ENCODE results near the gene LZTR1.
"Not testable (repeated sequence)": the region's sequence is repeated elsewhere in the genome, so short reads cannot be mapped to it uniquely, and the experiment has no call there.

The LZTR1 gene

GRCh38 chr22:20965888-20966855, 15.9 kb upstream of the LZTR1 start:
- DNase-seq (ENCODE audit: low read depth): no peak

DNA sequence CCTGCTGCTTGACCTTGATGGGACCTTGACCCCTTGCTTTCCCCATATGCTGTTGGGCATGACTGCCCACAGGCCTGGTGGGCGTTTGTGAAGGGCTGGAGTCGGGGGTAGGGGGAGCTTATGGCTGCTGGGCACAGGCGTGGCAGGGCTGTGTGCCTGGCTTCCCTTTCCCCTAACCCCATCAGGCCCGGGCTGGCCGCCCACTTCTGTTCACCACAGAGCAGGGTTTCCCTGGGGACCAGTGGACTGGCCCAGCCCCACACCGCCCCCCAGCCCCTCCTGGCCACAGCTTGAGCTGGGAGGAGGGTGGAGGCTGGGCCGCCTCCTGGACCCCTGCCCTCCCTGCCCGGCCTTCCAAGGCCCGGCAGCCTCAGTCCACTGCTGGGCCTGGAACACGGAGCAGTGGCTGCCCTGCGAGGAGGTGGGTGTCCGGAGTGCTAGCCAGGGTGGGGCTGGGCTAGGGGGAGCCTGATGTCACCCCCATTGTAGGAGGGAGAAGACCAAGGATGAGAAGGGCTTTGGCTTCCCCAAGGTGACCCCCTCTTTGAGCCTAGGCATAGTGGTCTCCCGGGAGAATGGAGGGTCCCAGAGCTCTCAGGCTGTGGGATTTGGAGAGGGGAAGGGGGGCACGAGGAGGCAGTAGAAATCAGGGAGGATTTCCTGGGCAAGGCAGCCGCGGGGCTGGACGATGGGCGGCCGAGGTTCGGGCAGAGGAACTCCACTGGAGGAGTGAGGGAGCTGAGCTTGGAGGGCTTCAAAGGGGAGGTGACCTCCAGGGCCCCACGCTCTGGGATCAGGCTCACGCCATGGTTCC, 15.0 kb upstream of the LZTR1 start, which contains the start of gene AIFM3:
TSS of gene AIFM3 (plus strand) at position 373 of the 814 bp plus-strand sequence. CDS start 690 bp downstream, outside the sequence.
- DNase-seq (ENCODE audit: low read depth): no peak

DNA sequence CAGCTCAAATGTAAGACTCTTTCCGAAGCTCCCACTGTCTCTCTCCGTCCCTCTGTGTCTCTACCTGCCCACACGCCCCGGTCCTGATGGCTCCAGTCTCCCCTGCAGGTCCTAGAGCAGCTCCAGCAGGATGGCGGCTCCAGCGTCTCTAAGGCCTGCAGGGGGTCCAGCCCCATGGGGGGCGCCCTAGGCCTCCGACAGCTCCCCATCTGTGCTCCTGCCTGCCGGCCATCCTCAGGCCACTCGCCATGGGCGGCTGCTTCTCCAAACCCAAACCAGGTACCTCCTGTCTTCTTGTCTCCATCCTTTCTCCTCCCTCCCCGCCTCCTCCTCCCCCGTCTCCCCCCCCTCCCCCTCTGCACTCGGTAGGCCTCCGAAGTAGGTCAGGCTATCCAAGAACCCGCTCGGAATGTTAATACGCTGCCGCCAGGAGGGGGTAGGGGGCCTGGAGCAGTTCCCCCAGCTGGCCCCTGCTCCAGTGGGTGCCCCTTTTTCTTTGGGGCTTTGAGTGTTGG, 14.3 kb upstream of the LZTR1 start:
- no peak for DNase-seq (ENCODE audit: low read depth)

- no peak for DNase-seq (ENCODE audit: low read depth)
These were observed 13.7 kb upstream of the LZTR1 start for GRCh38 chr22:20968281-20968977.

- DNase-seq (ENCODE audit: low read depth): no peak
These were observed 11.0 kb upstream of the LZTR1 start for GRCh38 chr22:20970939-20971657.

GRCh38 chr22:20972014-20972694, 9.9 kb upstream of the LZTR1 start:
- not testable (repeated sequence) for DNase-seq (ENCODE audit: low read depth)

DNA sequence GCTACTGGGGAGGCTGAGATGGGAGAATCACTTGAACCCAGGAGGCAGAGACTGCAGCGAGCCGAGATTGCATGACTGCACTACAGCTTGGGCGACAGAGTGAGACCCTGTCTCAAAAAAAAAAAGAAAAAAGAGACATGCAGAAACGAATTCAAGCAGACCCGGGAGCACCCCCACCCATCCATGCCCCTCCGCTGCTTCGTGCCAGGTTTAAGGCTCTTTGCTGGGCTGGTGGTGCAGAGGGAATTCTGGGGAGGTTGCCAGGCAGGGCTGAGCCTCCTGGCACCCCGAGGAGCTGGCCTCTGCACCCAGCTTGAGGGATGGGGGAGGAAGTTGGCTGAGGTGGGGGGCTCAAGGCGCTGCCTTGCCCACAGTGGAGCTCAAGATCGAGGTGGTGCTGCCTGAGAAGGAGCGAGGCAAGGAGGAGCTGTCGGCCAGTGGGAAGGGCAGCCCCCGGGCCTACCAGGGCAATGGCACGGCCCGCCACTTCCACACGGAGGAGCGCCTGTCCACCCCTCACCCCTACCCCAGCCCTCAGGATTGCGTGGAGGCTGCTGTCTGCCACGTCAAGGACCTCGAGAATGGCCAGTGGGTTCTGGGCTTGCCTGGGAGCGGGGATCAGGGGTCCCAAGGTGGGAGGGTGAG, 9.0 kb upstream of the LZTR1 start:
- no peak for DNase-seq (ENCODE audit: low read depth)

- no peak for DNase-seq (ENCODE audit: low read depth)
These were observed 8.3 kb upstream of the LZTR1 start for GRCh38 chr22:20973634-20974286.

DNA sequence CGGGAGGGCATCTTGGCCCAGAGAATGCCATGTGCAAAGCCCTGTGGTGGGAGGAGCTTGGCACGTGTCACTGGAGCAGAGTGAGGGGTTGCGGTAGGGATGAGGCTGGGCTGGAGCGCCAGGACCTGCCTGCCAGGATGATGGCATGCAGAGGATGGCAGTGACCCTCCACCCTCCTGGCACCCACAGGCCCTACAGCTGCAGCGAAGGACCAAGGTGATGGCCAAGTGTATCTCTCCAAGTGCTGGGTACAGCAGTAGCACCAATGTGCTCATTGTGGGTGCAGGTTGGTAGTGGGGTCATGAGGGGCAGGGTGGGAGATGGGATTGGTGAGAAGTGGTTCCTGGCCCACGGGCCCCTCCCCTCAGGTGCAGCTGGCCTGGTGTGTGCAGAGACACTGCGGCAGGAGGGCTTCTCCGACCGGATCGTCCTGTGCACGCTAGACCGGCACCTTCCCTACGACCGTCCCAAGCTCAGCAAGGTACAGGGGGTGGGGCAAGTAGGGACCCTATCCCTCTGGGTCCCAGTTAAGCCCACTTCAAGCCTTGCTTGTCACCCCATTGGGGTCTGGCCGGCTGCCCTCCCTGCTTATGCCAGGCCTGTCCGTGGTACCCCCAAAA, 7.7 kb upstream of the LZTR1 start:
- DNase-seq (ENCODE audit: low read depth): no peak

GRCh38 chr22:20975541-20976290, 6.4 kb upstream of the LZTR1 start:
- no peak for DNase-seq (ENCODE audit: low read depth)

DNA sequence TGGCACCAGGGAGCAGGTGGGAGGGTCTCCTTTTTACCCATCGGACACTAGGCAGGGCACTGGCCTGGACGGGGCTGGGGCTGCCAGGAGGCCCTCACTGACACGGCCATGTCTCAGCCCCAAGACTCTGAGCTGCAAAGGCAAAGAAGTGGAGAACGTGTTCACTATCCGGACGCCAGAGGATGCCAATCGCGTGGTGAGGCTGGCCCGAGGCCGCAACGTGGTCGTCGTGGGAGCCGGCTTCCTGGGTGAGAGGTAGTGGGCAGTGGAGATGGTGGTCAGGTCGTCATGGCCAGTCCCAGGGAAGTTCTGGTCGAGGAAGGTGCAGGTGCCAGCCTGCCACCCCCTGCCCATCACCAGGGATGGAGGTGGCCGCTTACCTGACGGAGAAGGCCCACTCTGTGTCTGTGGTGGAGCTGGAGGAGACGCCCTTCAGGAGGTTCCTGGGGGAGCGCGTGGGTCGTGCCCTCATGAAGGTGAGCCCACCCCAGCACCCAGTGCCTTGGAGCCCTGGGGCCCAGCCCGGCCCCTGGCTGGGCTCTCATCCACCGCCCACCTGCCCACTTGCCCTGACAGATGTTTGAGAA, 5.7 kb upstream of the LZTR1 start:
- no peak for DNase-seq (ENCODE audit: low read depth)

- DNase-seq (ENCODE audit: low read depth): no peak
These were observed 5.1 kb upstream of the LZTR1 start for GRCh38 chr22:20977019-20977418.

DNA sequence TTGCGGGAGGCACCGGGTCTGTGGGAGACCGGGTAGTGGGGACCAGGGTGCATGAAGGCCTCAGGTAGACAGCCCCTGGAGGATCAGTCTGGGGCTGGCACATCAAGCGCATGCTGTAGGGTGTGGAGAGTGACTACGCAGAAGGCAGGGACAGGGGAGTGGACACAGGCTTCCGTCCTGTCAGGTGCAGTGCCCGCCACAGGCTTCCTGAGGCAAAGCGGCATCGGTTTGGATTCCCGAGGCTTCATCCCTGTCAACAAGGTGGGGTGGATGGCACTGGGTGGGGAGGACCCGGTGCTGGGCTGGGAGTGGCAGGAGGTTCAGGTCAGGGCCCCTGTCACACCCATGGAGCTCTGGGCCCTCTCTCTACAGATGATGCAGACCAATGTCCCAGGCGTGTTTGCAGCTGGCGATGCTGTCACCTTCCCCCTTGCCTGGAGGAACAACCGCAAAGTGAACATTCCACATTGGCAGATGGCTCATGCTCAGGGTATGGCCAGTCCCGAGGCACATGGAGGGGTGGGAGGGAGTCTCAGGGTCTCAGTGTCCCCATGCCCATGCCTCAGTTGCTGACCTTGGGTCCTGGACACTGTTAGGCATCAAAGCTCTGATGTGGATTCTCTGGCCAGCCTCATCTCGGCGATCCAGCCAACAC, 4.5 kb upstream of the LZTR1 start:
- no peak for DNase-seq (ENCODE audit: low read depth)

- no peak for DNase-seq (ENCODE audit: low read depth)
These were observed 3.7 kb upstream of the LZTR1 start for GRCh38 chr22:20978419-20978818.

DNA sequence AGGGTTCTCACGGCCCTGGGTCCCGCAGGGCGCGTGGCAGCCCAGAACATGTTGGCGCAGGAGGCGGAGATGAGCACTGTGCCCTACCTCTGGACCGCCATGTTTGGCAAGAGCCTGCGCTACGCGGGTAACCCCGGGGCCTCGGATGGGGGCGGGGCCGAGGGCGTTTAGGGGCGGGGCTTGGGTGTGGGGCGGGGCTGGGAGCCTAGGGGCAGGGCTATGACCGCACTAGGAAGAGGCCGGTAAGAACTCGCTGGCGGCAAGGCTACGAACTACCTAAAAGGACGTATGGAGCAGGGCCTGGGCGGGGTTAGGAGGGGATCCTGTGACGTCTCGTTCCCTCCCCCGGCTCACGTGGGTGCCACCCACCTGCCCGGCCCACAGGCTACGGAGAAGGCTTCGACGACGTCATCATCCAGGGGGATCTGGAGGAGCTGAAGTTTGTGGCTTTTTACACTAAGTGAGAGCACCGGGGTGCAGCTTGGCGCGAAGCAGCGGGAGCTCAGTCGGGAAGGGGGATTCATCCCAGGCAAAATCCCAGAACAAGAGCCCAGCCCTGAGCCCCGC, 2.8 kb upstream of the LZTR1 start:
- peak; percentile 23 for DNase-seq (ENCODE audit: low read depth)

DNA sequence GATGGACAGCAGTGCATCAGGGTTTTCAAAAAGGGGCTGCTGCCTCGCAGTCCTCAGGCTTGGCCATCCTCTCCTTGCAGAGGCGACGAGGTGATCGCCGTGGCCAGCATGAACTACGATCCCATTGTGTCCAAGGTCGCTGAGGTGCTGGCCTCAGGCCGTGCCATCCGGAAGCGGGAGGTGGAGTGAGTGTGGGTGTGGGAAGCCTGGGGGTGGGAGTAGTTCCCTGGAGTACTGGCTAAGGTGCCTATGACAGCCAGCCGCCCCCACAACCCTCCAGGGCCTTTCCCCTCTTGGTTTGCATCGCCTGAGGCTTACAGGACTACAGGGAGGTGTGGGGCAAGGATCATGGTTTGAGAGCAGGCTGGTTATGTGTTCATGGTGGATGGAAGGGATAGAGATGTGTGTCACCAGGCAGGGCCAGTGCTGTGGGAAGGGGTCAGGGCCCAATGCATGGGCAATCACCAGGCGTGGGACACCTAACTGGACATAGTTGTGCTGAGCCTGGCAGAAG, 2.1 kb upstream of the LZTR1 start:
- no peak for DNase-seq (ENCODE audit: low read depth)

DNA sequence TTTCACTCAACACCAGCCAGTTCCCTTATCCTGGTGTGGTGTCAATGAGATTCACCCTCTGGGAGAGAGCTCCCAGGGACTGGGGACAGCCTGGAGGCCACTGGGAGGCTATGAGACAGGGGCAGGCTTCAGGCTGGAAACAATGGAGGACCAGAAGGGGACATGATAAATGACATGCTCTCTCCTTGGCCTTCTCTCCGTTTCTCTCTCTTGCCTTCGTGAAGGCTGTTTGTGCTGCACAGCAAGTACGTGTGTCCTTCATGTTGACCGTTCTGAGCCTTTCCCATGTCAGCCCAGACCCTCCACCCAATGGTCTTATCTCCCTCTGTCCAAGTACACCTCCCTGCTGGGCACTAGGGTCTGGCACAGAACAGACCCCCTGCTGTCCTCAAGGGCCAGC, 1.6 kb upstream of the LZTR1 start:
- no peak for DNase-seq (ENCODE audit: low read depth)
